Loucy (cell line): Measurements from ENCODE around the gene GAB2.

Source experiments
- CTCF ChIP-seq: fragments of 200-600 bp; sonication (generic); conservative IDR thresholded peaks from 2 replicates; pipeline ENCODE4 v1.5.1; 2014; ENCODE audit warnings: mild to moderate bottlenecking, antibody characterized with exemption, low read length
- EZH2phosphoT487 ChIP-seq: fragments of 200-600 bp; IDR thresholded peaks from 2 replicates; pipeline ENCODE4 v1.6.1; 2018; ENCODE audit warnings: antibody characterized with exemption, mild to moderate bottlenecking, moderate library complexity, borderline replicate concordance

GRCh38 chr11:78315724-78316123, 101.9 kb downstream of the GAB2 start:
- TF ChIP-seq CTCF (no peak), EZH2phosphoT487 (no peak)
